NCI-H2171 (cell line): ENCODE data around the gene LGALS9C.
"Not testable (repeated sequence)": the region's sequence is repeated elsewhere in the genome, so short reads cannot be mapped to it uniquely, and the experiment has no call there.

Experiments
- DNase-seq: peaks from one replicate; lab custom pipeline; 2025; lab: John Stamatoyannopoulos, UW

LGALS9C gene

DNA sequence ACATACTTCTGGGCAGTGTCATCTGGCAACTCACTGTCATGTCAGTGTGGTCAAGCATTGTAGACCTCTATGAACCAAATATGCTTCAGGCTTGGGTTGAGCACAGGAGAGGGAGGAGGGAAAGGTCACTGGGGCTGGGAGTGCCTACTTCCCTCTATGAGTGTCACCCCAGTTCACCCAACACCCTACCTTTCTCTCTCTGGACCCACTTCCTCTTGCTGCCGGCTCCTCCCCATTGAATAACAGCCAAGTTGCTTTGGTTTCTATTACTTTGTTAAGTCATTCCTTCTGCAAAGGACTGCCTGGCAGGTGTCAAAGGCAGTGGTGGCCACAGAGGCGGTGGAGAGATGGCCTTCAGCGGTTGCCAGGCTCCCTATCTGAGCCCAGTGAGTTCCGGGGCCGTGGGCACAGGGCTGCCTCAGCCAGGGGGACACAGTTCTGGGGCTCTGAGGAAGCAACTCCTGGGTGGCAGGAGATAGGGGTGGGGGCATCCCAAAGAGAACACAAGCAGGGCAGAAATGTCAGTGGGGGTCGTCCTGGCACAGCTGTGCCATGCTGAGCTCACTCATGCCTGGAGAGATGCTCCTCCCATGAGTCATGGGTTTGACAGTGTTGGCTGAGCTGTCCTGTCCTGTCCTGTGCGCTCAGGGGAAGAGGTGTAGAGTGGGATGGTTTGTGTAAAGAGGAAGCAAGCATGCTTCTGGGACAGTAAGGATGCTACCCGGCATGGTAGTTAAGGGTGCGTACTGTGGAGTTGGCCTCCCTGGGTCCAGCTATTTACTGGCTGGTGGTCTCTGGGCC lies at the start of gene LGALS9C:
Gene LGALS9C, plus strand, starts transcription at position 282 of the 801 bp plus-strand sequence. Its CDS starts 66 bp downstream, at position 348.
- DNase-seq = not testable (repeated sequence)

DNA sequence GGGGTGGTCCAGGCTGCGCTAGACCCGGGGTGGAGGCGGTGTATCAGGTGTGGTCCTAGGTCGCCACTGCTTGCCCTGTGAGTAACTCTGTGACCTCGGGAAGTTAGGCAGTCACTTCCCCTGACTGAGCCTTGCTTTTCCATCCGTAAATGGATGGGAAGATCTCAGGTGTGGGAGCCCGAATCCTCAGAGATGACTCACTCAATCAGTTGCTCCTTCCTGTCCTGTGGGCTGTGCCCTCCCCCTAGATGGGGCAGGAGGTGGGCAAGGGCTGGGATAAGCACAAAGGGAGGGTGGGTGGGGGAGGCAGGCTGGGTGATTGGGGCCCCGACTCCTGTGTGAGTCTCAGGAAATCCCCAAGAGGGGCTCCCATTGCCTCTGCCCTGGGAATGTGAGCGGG lies 44.4 kb upstream of the LGALS9C start:
- not testable (repeated sequence) for DNase-seq

DNA sequence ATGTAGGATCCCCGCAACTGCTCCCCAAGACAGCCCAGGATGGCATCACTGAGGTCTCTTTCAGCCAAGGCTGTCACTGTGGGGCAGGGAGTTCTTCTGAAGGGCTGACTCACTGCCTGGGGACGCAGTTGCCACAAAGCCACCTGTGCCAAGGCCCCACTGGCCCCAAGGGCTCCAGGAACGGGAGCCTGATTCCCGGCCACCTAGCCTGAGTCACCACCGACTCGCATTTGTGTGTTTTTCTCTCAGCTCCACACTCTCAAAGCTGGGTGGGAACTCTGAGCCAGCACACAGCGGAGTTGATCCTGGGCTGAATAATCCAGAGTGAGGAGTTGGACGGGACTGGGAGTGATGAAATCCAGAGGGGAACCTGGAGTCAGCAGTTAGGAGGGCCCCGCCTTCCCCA lies 37.1 kb upstream of the LGALS9C start:
- DNase-seq = not testable (repeated sequence)

DNA sequence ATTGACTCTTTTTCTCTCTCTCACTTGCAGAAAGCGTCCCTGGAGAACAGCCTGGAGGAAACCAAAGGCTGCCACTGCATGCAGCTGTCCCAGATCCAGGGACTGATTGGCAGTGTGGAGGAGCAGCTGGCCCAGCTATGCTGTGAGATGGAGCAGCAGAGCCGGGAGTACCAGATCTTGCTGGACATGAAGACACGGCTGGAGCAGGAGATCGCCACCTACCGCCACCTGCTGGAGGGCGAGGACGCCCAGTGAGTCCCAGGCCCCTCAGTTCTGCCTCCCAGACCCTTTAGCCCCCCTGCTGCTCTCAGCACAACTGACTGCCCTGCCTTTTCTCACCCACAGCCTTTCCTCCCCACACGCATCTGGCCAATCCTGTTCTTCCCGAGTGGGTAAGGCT lies 34.5 kb upstream of the LGALS9C start:
- not testable (repeated sequence) for DNase-seq

- not testable (repeated sequence) for DNase-seq
These were observed 34.1 kb upstream of the LGALS9C start for GRCh38 chr17:18442532-18442931.

GRCh38 chr17:18447476-18448205 lies 28.9 kb upstream of the LGALS9C start:
- not testable (repeated sequence) for DNase-seq

- not testable (repeated sequence) for DNase-seq
These were observed 28.3 kb upstream of the LGALS9C start for GRCh38 chr17:18448311-18448710.

- not testable (repeated sequence) for DNase-seq
These were observed 26.8 kb upstream of the LGALS9C start for GRCh38 chr17:18449833-18450232.

DNA sequence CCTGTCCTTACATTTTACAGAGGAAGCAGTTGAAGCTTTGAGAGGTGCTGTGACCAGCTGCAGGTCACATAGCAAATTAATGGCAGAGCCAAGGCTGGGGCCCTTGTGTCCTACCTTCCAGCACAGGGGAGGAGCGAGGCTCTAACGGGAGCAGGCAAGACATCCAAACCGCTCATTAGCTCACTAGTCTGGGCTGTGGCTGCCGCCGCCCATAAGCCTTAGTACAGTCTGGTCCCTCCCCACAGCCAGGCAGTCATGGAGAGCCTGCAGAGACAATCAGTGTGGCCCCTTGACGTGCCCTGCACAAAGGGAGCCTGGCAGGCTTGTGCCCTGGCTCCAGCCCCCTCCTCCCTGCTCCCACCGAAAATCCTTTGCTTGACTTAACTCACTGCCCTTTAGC lies 25.6 kb upstream of the LGALS9C start:
- DNase-seq = not testable (repeated sequence)

GRCh38 chr17:18451969-18452368 lies 24.6 kb upstream of the LGALS9C start:
- DNase-seq = not testable (repeated sequence)

DNA sequence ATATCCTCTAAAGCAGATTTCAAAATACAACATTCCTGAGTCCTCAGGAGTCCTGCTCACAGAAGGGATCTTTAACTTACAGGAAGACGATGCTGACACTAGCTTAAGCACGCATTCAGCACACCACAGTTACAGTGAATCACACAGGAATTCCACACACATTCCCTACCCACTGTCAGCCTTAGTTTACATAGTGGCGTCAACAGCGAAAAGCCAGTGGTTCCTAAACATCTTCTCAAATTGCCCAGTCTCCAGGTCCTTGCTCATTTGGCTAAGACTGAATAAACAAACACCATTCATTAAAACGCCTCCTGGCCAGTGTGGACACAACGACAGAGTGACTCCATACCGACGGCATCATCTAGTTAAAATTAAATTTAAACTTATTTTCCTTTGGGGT lies 17.6 kb upstream of the LGALS9C start:
- DNase-seq = not testable (repeated sequence)

- DNase-seq = not testable (repeated sequence)
These were observed 12.6 kb upstream of the LGALS9C start for GRCh38 chr17:18463831-18464502.

- not testable (repeated sequence) for DNase-seq
These were observed 10.2 kb upstream of the LGALS9C start for GRCh38 chr17:18466250-18466983.

DNA sequence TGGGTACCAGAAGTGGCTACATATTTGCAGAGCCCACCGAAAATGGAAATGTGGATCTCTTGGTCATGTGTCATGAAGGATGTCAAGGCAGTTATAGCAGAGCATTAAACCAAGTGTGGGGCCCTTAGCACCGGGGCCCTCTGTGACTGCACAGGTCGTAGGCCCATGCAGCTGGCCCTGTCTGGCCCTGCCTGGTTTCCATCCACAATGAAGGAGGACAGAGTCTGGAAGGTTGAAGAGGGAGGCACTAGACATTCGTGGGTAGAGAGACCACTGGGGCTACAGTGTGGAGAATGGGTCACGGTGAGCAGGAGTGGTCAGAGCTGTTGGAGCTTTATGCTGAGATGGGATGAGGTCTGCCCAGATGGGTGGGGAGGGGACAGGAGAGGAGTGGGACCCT lies 9.6 kb upstream of the LGALS9C start:
- DNase-seq = not testable (repeated sequence)

GRCh38 chr17:18468472-18469171 lies 8.0 kb upstream of the LGALS9C start:
- DNase-seq = not testable (repeated sequence)

- DNase-seq = not testable (repeated sequence)
These were observed 6.8 kb upstream of the LGALS9C start for GRCh38 chr17:18469837-18470236.

GRCh38 chr17:18470345-18470930 lies 6.2 kb upstream of the LGALS9C start:
- not testable (repeated sequence) for DNase-seq

DNA sequence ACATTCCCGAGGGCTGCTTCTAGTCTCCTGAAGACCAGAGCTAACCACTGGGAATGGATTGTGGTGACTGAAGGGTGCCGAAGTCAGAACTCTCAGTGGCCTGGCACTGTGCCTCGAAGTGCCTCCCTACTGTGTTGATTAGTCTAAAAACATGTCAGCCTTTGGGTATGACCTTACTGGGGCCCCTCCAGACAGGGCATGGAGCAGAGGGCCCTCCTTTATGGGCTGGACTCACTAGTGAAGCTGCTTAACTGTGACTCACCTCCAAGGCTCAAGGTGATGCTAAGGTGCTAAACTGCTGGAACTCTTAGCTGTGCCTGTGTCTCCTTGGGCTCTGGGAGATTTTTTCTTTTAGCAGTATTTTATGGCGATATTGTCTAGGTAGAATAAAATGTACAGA lies 2.6 kb upstream of the LGALS9C start:
- not testable (repeated sequence) for DNase-seq

DNA sequence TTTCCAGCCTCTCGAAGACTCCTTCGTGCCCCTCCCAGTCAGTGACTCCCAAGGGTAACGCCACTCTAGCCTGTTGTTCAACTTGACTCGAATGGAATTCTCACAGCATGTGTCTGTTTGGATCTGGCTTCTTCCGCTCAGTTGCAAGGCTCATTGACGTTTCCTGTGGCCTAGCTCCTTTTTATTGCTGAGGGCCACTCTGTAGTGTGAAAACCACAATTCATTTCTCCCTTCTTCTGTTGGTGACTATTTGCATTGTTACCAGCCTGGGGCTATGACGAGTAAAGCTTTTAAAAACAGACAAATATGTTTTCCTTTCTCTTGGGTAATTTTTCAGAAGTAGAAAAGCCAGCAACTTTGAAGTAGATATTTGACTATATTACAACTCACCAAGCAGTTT lies 1.8 kb upstream of the LGALS9C start:
- DNase-seq = not testable (repeated sequence)

DNA sequence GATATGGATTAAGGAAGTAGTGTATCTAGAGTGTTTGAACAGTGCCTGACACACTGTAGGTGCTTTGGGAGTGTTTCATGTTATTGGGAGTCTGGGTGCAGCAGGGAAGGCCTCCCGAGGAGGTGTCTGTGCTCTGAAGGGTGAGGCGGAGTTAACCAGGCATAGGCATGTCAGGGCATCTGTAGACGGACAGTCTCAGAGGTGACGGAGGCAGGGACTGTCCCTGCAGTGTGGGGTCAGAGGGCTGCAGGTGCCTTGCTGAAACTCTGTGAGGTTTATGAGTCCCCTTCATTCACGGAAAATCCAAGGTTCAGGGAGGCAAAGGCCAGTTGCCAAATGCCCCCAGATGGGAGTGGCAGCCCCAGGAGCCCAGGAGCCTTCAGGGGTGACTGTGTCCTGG lies 778 bp downstream of the LGALS9C start:
- DNase-seq = not testable (repeated sequence)

GRCh38 chr17:18478362-18478761 lies 1.8 kb downstream of the LGALS9C start:
- DNase-seq = not testable (repeated sequence)
